ENCODE measurements around the gene PICK1. TPM values are rescaled to one million over a fixed set of nuclear protein-coding genes. Genes with fewer than 3 reads are reported as not detected.

Gene PICK1
- total and polyA plus RNA-seq, 10 of the 15 experiments (the other 5 are each of a cell fraction or from before 2014, with no cell fraction given) = 0.07 to 19.2 (median 10.9) TPM

DNA sequence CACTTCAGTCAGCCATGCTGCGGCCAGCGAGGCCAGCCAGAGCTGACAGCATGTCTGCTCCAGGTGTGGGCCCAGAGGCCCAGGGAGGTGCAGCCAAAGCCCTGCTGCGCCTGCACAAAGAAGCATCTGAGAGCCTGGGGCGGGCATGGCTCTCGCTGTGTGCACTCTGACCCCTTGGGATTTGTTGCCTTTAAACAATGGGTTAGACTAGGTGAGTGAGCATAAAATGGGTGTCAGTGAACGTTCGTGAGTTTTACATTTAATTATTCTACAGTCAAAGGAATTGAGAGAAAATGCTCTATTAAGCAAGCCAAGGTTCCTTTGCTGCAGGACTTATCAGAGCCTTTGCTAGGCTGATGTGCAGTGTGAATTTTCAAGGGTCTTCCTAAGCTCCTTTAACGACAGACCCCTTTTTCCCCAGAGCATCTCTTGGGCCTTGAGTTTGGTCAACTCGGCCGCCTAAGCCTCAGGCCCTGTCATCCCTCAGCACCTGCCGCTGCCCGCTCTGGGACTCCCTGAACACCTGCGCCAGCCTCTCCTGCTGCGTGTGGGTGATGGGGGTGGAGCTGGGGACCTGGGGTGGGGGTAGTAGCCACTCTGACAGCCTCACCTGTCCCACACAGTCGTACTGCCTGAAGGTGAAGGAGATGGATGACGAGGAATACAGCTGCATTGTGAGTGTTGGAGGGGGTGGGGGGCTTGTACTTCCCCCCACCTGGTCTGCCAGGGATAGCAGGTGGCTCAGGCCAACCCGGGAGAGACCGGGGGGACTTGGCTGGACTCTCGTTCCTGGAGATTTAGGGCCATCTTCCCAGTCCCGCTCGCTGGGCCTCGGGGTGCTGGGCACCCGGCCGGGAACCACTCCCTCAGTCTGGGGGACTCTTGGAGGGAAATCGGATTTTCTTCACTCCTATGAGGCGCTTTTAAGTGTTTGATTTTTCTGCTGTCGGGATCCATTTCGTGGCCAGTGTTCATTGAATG lies 16.2 kb downstream of the PICK1 start:
- H4K20me1 ChIP-seq (ENCODE audit: control insufficient read depth, insufficient read depth) = no peaks in the 10 kb centered on the region
- POLR2A ChIA-PET = no interaction called here
- no peaks in the 10 kb centered on the region for H3K79me2 ChIP-seq (ENCODE audit: control insufficient read depth, insufficient read depth, low read length)
- H3K4me3 ChIP-seq = no peak overlapping the region
- ATAC-seq (no peak), FAIRE-seq (no peak), DNase-seq (ENCODE audit: low read depth, low spot score) (no peak)
- in situ Hi-C loops (cut with MboI) (no loop called here), intact Hi-C loops (cut with micrococcal nuclease; ENCODE audit: unreplicated experiment) (no loop called here)
- 89% methylated on average over 28 of the region's 28 CpGs for WGBS (ENCODE audit: insufficient coverage, insufficient replicate concordance, low lambda C conversion rate, missing lambda C conversion rate)
- no TSS peak for BruUV-seq (replicated peaks)
- SMC1A ChIA-PET (ENCODE audit: uncharacterized antibody, unreplicated experiment) = no interaction called here
- TF ChIP-seq CREB1 (IDR thresholded peaks at IDR 0.05; ENCODE audit: low read depth) = no peak
- no peak for TF ChIP-seq NFYA (IDR thresholded peaks at IDR 0.05; ENCODE audit: borderline replicate concordance, low read depth, low read length)
- H3K4me2 ChIP-seq (ENCODE audit: control insufficient read depth, insufficient read depth) = no peak overlapping the region
- no peak overlapping the region for H3K27ac ChIP-seq (ENCODE audit: control insufficient read depth, insufficient read depth)
- H3K27me3 ChIP-seq (replicated peaks in 1 of 2; ENCODE audit: control insufficient read depth in 2 of 2, insufficient read depth in 2 of 2, low read length in 1 of 2) = no peaks in the 10 kb centered on the region
- H3K9ac ChIP-seq (ENCODE audit: control insufficient read depth, insufficient read depth, low read length) = no peak overlapping the region
- CTCF ChIA-PET = interaction anchor here (0.6 kb wide), 1 partner anchor 159 kb away, joined by 3 read pairs; no protein-coding TSS in a partner anchor
- RAD21 ChIA-PET (ENCODE audit: unreplicated experiment) = no interaction called here
- no peak overlapping the region for H2AFZ ChIP-seq (ENCODE audit: control insufficient read depth, low read depth, low read length)
- no peaks in the 10 kb centered on the region for H3K36me3 ChIP-seq (ENCODE audit: control insufficient read depth in 2 of 2, insufficient read depth in 2 of 2, low read length in 1 of 2)
- no peaks in the 10 kb centered on the region for H3K9me3 ChIP-seq (replicated peaks; ENCODE audit: control insufficient read depth, insufficient read depth, low read length)
- no peaks in the 10 kb centered on the region for H3K4me1 ChIP-seq (ENCODE audit: control insufficient read depth, insufficient read depth, low read length)

DNA sequence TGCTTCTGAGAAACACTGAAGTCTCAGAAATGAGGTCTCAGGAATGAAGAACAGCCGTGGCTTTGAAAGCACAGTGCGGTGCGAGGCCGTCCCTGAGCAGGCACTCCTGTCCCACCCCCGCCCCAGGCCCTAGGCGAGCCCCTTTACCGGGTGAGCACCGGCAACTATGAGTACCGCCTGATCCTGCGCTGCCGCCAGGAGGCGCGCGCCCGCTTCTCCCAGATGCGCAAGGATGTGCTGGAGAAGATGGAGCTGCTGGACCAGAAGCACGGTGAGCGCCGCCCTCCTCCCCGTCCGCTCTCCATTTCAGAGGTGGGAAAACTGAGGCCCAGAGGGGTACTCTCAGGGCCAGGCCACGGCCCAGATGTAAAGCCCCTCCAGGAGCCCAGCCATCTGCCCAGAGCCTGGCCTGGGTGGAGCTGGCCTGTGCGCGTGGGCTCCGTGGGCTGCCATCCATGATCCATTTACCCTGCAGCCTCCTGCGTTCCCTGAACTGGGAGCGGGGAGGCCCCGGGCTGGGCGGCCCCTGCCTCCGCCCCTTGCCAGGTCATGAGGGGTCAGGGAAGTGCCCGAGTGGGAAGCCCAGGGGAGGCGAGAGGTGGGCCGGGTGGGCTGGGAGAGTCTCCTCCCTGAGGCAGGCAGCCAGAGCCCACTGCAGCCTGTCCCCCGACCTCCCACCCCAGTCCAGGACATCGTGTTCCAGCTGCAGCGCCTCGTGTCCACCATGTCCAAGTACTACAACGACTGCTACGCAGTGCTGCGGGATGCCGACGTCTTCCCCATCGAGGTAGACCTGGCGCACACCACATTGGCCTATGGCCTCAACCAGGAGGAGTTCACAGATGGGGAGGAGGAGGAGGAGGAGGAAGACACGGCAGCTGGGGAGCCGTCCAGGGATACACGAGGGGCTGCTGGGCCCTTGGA lies 17.2 kb downstream of the PICK1 start:
- no peaks in the 10 kb centered on the region for H3K27me3 ChIP-seq (replicated peaks in 1 of 2; ENCODE audit: control insufficient read depth in 2 of 2, insufficient read depth in 2 of 2, low read length in 1 of 2)
- H3K27ac ChIP-seq (ENCODE audit: control insufficient read depth, insufficient read depth) = no peak overlapping the region
- DNase-seq (ENCODE audit: low read depth, low spot score) = no peak
- no peak for ATAC-seq
- CTCF ChIA-PET = no interaction called here
- H3K4me3 ChIP-seq = no peak overlapping the region
- RAD21 ChIA-PET (ENCODE audit: unreplicated experiment) = no interaction called here
- intact Hi-C loops (cut with micrococcal nuclease; ENCODE audit: unreplicated experiment) (no loop called here), in situ Hi-C loops (cut with MboI) (no loop called here)
- no peak for TF ChIP-seq PAX8 (IDR thresholded peaks at IDR 0.05)
- TF ChIP-seq MXI1 (IDR thresholded peaks at IDR 0.05; ENCODE audit: low read depth, low read length) = no peak
- TF ChIP-seq HDGF (IDR thresholded peaks at IDR 0.05) = no peak
- no peak for TF ChIP-seq CHD4 (IDR thresholded peaks at IDR 0.05)
- FAIRE-seq = no peak
- H3K9me3 ChIP-seq (replicated peaks; ENCODE audit: control insufficient read depth, insufficient read depth, low read length) = no peaks in the 10 kb centered on the region
- WGBS (ENCODE audit: insufficient coverage, insufficient replicate concordance, low lambda C conversion rate, missing lambda C conversion rate) = 90% methylated on average over 33 of the region's 47 CpGs
- POLR2A ChIA-PET = no interaction called here
- H3K4me2 ChIP-seq (ENCODE audit: control insufficient read depth, insufficient read depth) = no peak overlapping the region
- SMC1A ChIA-PET (ENCODE audit: uncharacterized antibody, unreplicated experiment) = no interaction called here
- no peaks in the 10 kb centered on the region for H3K36me3 ChIP-seq (ENCODE audit: control insufficient read depth in 2 of 2, insufficient read depth in 2 of 2, low read length in 1 of 2)
- no peaks in the 10 kb centered on the region for H3K4me1 ChIP-seq (ENCODE audit: control insufficient read depth, insufficient read depth, low read length)
- H4K20me1 ChIP-seq (ENCODE audit: control insufficient read depth, insufficient read depth) = no peaks in the 10 kb centered on the region
- BruUV-seq (replicated peaks) = no TSS peak
- no peak overlapping the region for H2AFZ ChIP-seq (ENCODE audit: control insufficient read depth, low read depth, low read length)
- H3K79me2 ChIP-seq (ENCODE audit: control insufficient read depth, insufficient read depth, low read length) = no peaks in the 10 kb centered on the region
- no peak overlapping the region for H3K9ac ChIP-seq (ENCODE audit: control insufficient read depth, insufficient read depth, low read length)
